HG03442 (cell line): Measurements from ENCODE around the gene KIF6.
"Not testable (repeated sequence)": the region's sequence is repeated elsewhere in the genome, so short reads cannot be mapped to it uniquely, and the experiment has no call there.

ENCODE experiments used
- ATAC-seq: cut with Tn5 transposase; IDR thresholded peaks from one replicate; pipeline ENCODE4 v1.9.1; 2021; ENCODE audit warnings: mild to moderate bottlenecking, moderate library complexity; ENCODE audit not compliant: unreplicated experiment

Gene KIF6

DNA sequence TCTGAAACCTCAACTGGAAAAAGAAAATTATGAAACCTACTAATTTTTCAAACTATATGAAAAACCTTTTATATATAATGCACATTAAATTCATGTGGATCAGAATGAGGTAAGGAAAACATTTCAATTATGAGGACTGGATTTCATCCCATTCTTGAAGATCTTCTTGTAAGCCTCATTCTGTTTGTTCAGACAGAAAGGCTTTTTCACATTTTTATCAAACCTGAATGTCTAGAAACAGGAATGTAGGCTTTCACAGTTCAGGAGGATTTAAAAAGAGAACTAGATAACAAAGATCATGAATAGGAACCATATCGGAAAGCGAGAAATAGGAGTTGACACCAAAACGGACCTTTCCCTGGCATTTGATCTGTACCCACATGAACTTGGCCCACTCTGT is 210.2 kb downstream of the KIF6 start:
- ATAC-seq, result no peak

DNA sequence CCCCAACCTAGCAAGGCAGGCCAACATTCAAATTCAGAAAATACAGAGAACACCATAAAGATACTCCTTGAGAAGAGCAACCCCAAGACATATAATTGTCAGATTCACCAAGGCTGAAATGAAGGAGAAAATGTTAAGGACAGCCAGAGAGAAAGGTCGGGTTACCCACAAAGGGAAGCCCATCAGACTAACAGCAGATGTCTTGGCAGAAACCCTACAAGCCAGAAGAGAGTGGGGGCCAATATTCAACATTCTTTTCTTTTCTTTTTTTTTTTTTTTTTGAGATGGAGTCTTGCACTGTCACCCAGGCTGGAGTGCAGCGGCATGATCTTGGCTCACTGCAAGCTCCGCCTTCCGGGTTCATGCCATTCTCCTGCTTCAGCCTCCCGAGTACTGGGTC is 215.4 kb downstream of the KIF6 start:
- ATAC-seq, result not testable (repeated sequence)

DNA sequence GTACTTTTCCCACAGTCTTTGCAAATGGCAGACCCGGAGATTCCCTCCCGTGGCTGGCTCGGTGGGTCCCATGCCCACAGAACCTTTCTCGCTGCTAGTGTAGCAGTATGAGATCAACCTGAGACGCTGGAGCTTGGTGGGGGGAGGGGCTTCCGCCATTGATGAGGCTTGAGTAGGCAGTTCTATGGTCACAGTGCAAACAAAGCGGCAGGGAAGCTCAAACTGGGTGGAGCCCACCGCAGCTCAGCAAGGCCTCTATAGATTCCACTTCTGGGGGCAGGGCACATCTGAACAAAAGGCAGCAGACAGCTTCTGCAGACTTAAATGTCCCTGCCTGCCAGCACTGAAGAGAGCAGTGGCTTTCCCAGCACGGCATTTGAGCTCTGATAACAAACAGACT is 216.7 kb downstream of the KIF6 start:
- ATAC-seq, result no peak

DNA sequence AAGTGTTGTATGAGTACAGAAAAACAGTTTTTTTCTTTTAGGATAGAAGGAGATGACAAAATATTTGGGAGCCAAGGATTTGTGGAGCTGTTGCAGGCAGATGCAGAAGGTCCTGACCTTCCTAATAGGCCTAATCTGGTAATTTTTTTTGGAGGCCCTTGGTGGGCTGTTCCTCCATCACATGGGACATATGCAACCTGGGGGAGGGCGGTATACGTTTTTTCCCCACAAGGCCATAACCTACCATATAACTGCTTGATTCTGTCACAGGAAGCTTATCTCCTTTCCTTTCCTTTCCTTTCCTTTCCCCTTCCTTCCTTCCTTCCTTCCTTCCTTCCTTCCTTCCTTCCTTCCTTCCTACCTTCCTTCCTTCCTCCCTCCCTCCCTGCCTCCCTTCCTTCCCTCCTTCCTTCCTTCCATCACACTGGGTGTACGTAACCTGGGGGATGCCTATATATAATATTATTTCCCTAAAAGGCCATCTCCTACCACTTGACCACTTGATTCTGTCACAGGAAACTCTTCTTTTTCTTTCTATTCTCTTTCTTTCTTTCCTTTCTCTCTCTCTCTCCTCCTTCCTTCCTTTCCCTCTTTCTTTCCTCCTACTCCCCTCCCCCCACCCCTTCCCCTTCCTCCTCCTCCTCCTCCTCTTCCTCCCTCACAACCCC is 217.7 kb downstream of the KIF6 start:
- ATAC-seq, result no peak

DNA sequence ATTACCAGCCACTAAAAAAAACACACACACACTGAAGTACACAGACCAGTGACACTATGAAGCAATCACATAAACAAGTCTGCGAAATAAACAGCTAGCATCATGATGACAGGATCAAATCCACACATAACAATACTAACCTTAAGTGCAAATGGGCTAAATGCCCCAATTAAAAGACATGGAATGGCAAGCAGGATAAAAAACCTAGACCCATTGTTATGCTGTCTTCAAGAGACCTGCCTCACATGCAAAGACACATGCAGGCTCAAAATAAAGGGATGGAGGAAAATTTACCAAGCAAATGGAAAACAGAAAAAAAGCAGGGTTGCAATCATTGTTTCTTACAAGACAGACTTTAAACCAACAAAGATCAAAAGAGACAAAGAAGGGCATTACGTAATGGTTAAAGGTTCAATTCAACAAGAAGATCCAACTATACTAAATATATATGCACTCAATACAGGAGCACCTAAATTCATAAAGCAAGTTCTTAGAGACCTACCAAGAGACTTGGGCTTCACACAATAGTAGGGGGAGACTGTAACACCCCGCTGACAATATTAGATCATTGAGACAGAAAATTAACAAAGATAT is 222.7 kb downstream of the KIF6 start:
- ATAC-seq, result not testable (repeated sequence)

DNA sequence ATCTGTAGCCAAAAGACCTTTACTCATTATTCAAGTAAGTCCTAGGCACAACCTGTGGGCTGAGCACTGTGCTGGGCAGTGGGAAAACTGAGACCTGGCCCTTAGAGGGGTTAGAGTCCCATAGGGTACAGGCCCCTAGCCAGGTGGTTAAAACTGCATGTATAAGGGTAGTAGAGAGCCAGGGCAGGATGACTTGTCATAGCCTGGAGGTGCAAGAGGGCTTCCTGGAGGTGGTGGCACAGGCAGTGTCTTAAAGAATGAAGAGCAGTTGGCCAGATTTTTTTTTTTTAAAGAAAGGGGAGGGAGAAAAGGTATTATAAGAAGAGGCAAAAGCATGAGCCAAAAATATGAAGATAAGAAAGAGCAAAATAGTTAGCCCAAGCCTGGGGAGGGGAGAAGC is 226.2 kb downstream of the KIF6 start:
- ATAC-seq, result no peak

DNA sequence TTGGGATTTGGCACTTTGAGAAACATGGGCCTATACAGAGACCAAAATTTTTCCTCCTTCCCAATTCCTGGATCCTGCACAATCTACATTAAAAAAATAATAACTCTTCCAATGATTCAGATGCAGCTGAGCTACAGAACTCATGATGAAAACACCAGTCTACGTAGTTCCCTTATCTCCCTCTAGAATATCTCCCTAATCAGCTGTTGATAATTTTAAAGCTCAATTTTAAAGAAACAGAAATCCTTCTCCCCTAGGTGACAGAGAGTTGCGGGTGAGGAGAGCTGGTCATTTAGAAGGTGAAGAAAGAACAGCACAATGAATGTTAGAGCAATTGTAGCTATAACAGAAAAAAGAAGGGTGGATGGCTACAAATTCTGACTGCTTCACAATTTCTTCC is 227.1 kb downstream of the KIF6 start:
- no peak for ATAC-seq

DNA sequence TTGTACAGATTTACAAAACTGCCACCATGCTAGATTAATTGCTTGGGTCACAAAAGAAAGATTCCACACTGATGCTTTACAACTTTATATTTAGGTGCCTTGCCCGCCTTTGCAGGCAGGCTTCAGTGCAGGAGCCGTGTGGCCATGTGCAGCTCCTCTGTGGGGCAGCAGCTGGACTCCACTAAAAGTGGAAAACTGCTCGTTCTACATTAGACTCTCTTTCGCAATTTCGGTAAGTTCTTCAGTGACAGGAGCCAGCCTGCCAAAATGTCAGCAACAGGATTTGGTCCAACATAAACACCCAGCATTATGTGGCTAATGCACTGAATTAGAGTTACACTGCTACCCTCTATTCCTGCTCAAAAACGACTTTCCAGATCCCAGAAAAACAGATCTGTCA is 228.3 kb downstream of the KIF6 start:
- ATAC-seq, result no peak

DNA sequence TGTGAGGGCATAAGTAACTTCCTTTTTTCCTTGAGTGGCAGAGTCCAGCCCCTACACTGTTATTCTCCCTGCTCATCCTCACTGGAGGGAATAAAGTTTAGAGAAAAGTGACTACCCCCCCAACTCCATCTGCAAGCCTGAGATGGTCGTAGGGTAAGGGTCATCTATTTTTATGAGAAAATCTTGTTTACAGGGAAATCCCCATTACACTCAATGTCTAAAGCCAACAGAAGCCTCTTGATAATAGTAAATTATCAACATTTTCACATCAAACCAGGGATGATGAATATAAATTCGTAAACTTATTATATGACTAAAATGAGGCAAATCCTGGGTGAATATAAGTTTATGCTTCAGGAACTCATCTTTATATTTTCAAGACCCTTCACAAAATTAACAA is 228.8 kb downstream of the KIF6 start:
- ATAC-seq, result no peak

DNA sequence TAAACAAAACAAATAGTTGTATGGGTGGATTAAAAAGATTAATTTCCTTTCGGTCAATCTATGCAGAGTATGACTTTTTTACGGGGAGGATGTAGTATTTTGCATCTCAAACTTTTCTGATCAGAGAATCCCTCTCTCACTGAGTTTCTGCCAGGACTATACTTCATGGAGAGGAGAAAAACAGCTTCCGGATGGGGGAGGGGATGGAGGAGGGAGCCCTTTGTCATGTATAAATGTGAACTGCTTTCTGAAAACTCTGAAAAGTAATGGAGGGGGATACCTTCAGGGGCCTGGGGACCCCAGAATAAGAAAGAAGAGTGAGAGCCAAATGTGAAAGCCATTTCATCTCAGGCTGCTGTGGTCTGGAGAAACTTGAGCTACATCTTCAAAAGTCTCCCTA is 229.6 kb downstream of the KIF6 start:
- no peak for ATAC-seq

DNA sequence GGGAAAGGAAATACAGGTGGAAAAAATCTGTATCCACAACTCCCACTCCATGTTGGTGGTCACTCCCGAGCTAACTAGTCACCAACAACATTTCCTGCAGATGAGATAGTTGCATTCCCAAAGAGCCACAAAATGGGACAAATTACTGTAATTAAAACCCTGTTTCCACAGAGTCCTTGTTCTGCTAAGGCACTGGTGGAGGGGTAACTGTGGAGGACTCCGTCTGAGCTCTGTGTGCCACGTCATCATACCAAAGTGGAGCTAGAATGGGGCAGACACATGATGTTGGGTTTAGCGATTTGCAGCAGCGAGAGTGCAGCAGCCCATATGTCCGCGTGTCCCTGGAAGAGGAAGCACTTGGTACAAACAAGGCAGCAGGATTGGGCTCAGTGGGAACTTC is 230.2 kb downstream of the KIF6 start:
- no peak for ATAC-seq

DNA sequence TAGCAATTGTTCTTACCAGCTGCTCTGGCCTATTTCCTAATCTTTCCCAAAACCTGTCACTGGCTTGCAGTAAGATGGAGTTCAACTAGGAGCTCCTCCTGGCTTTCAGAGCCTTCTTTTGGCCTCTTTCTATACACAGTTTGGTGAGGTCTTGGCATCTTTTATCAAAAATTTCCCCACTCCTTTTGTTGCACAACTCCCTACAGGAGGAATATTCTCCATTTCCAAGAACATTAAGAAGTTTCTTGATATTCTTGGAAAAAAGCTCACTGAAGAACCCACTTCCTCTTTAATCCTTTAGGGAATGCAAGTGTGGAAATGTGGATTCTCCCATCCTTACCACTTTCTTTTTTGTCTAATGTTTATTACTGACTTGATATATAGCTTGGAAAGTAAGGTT is 231.4 kb downstream of the KIF6 start:
- no peak for ATAC-seq

DNA sequence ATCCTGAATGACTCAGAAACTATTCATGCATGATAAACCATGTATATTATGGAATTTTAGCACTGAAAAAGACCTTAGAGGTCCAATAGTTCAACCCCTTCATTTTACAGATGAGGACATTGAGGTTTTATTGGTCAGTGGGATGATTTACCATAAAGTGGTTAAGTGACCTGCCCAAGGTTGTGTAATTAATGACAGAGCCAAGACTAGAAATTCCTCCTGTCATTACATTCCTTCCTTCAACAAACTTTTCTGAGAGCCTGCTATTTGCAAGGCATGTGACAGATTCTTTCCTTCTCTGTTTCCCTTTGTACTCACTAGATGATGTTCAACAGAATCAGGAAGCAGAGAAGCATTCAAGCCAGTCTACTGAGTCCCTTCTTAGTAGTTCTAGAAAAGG is 232.0 kb downstream of the KIF6 start:
- no peak for ATAC-seq

DNA sequence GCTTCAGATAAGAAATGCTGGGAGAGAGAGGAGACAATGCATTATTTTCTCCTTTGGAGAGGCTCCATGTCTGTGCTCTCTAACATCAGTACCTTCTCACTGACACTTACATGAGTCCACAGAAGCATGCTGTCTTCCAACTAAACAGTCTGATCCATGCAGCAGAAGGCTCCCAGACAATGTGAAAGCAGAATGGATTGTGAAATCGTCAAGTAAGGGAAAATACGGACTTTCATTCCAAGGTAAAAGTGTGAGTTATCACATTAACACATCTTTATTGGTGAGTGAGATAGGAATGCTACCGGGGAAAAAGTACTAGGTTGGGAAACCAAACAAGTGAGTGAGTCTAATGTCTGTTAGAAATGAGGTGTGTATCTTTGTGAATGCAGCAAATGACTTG is 235.1 kb downstream of the KIF6 start:
- ATAC-seq, result no peak

DNA sequence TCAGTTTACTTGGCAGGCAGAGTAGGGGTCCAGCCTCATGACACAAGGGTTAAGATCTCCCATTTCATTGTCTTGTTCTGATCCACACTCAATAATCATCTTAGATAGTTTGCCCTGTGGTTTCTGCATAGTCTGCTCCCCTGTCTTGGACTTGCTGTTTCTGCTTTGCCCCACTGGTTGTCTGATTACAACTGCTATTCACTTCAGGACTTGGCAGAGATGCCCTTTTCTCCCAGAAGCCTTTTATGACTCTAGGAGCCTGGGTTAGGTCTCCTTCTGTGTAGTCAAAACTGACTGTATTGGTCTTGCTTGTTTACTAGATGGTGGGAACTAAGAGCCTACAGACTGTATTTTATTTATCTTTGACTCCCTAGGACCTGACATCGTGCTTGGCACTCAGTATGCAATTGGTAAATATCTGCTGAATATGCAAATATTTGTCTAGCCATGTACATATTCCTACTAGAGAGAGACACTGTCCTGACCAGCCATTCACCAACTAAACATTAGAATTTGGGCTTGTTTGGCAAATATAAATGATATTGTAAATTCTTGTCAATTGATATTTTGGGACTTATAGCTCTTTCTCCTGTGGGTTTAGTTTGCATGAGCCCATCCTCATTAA is 236.8 kb downstream of the KIF6 start:
- no peak for ATAC-seq

DNA sequence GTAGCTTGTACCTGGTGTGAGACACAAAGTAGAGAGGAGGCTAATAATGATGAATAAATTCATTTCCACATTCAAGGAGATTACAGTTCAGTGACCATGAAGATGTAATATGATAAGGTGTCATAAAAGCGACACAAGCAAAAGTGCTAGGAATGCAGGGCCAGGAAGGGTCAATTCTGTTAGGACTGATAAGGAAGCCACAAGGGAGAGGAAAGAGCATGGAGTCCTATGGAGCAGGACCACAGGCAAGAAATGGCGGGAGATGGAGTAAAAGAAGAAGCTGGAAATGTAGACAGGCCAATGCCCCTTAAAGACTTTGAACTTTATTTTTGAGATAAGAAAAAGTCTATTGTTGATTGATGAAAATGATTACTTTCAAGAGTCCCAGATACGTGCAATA is 240.9 kb downstream of the KIF6 start:
- ATAC-seq, result no peak

DNA sequence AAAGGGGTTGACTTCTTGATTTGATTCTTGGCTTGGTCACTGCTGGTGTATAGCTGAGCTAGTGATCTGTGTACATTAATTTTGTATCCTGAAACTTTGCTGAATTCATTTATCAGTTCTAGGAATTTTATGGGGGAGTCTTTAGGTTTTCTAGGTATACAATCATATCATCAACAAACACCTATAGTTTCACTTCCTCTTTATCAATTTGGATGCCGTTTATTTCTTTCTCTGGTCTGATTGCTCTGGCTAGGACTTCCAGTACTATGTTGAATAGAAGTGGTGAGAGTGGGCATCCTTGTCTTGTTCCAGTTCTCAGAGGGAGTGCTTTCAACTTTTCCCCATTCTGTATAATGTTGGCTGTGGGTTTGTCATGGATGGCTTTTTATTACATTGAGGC is 245.4 kb downstream of the KIF6 start:
- ATAC-seq, result not testable (repeated sequence)

DNA sequence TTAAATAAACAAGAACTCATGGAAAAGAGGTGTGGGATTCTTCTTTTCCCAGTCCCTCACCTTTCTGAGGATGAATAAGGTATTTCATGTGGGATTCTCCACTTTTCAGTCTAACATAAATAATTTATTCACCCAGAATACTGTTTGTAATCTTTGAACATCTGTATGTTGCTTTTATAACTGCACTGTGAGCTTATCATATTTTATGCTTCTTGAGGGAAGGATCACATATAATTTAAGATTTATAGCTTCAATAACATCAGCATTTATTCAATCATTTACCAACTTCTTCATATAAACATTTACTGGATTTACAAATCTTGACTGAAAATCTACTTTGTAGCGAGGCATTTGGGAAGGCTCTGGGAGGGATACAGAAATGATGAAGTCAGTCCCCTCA is 248.5 kb downstream of the KIF6 start:
- ATAC-seq, result no peak

DNA sequence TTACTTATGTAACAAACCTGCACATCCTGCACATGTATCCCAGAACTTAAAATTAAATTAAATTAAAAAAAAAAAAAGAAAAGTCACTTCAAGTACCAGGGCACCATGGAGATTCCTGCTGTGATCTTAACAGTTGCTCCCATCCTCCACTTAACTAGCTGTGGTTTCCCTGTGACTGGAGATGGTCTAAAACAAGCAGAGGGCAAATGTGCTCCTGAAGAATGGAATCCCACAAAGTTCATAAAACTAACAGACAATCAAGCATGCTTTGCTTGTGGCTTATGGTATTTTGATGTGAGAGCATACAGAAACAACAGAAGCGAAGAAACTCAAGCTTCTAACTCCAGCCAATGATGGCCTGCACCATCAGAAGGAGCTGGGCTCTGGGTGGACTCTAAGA is 249.1 kb downstream of the KIF6 start:
- no peak for ATAC-seq

DNA sequence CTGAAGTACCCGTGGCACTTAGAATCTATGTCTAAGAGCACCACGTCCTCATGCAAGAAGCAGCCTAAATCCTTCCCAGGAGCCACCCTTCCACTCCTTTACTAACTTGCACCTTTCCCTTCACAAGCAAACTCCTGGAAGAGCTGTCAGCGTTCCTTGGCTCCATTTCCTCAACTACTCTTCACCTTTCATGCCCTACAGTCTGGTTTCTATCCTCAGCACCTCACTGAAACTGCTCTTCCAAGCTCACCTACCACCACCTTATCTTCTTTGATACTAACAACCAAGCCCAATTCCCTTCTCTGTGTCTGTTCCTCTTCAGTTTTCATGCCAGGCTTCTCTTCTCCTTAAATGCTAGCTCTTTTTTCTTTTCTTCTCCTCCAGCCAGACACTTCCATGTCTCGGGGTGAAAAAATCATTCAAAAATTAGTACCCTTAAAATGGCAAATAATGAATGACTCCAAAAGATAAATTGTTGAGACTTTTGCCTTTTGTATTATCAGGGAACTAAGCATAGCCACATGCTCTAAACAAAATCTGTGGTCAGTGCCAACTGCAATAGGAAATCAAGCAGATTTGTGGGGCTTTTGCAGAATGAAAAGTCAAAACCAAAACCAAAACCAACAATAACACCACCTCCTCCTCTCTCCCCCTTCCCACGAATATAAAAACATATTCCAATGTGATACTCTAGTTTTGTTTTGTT is 253.1 kb downstream of the KIF6 start:
- ATAC-seq, result no peak

DNA sequence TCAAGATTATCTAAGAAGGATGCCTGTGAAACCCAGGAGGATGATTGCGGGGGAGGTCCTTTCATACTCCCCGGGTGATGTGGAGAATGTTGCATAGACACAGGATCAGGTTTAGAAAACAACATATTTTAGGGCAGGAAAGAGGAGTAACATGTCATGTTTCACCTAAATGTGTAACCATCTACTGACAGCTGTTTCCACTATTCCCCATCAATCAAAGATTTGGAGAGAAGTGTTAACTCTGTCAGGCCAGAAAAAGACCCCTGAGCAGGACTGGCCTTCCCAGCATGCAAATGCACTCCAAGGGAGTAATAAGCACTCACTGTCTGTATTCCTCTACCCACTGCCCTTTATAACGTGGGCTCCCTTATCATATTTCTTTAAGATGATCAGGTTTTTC is 254.7 kb downstream of the KIF6 start:
- ATAC-seq, result no peak

DNA sequence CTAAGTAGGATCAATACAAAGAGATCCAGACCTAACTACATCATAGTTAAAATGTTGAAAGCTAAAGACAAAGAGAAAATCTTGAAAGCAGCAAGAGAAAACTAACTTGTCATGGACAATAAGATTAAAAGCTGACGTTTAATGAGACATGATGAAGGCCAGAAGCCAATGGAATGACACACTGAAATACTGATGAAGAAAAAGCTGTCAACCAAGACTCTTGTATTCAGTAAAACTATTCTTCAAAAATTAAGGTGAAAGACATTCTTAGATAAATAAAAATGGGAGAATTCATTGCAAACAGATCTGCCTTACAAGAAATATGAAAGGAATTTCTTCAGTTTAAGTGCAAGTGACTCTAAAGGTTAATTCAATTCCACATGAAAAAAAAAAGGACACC is 256.8 kb downstream of the KIF6 start:
- no peak for ATAC-seq
